Prostate gland (tissue), 2 donors: Measurements from ENCODE around the gene LSM7. TPM values are rescaled to one million over a fixed set of nuclear protein-coding genes. Genes with fewer than 3 reads are reported as not detected.

Experiments
- DNase-seq: peaks from one replicate; pipeline ENCODE4 v3.0.0-alpha.2; 2019; ENCODE audit warnings: low spot score
- H3K27ac ChIP-seq, 2 donors: fragments of 200-600 bp; sonication (generic); 2 replicates each; pipeline ENCODE4 v1.5.1; 2017 to 2019
- H3K27me3 ChIP-seq: fragments of 200-600 bp; sonication (generic); replicated peaks from 2 replicates; pipeline ENCODE4 v1.5.1; 2019; ENCODE audit not compliant: insufficient read depth
- H3K36me3 ChIP-seq, 2 donors: fragments of 200-600 bp; sonication (generic); 1 replicate in 1 of 2; 2 replicates in 1 of 2; pipeline versions ENCODE4 v1.5.1 to v1.8.1; 2017 to 2019
- H3K4me1 ChIP-seq: fragments of 200-600 bp; sonication (generic); replicated peaks from 2 replicates; pipeline ENCODE4 v1.5.1; 2019
- H3K4me3 ChIP-seq, 2 donors: fragments of 200-600 bp; sonication (generic); 2 replicates each; pipeline ENCODE4 v1.5.1; 2017 to 2019
- H3K9me3 ChIP-seq: fragments of 200-600 bp; sonication (generic); 2 replicates; pipeline ENCODE4 v1.5.1; 2017
- CTCF ChIP-seq, 4 experiments: fragments of 200-600 bp in 2 of 4; fragments of 450-650 bp in 2 of 4; sonication (generic) in 2 of 4; IDR thresholded peaks; 1 replicate in 3 of 4; 2 replicates in 1 of 4; pipeline ENCODE4 v1.5.1; 2016 to 2019; ENCODE audit warnings: antibody characterized with exemption in 4 of 4, mild to moderate bottlenecking in 2 of 4, moderate library complexity in 2 of 4
- POLR2A ChIP-seq: fragments of 450-650 bp; IDR thresholded peaks from one replicate; pipeline ENCODE4 v1.6.1; 2016; ENCODE audit warnings: antibody characterized with exemption, mild to moderate bottlenecking
- POLR2AphosphoS5 ChIP-seq: sonication (generic); formaldehyde crosslinking; IDR thresholded peaks from one replicate; pipeline ENCODE4 v1.6.1; 2017; ENCODE audit warnings: antibody characterized with exemption
- WGBS: methylation state at CpG from one replicate; pipeline ENCODE4 v1.1.5; 2018; 5-methylcytosine and 5-hydroxymethylcytosine counted together
- intact Hi-C: fragments of 100-400 bp; cut with DNase I; formaldehyde crosslinking; loops from one replicate; pipeline ENCODE4 v1.14.2; 2022
- total RNA-seq, 2 donors: library from RNA; depleted of rRNA; stranded (reverse); fragments of >200 nt; gene quantifications; one replicate each; pipeline ENCODE4 v1.1.0, GENCODE V29; 2016

The LSM7 gene
- total RNA-seq, 2 donors from 2014 or later: 125 to 135 TPM

- 38% methylated on average over 11 of the region's 11 CpGs for WGBS
- DNase-seq: no peak
- no peaks in the 10 kb centered on the region for H3K36me3 ChIP-seq
- H3K9me3 ChIP-seq: no peaks in the 10 kb centered on the region
- intact Hi-C loops: no loop called here
- no peaks in the 10 kb centered on the region for H3K27me3 ChIP-seq
- H3K4me1 ChIP-seq: no peaks in the 10 kb centered on the region
- no peak for TF ChIP-seq POLR2AphosphoS5
- no peak for TF ChIP-seq POLR2A
- no peak for TF ChIP-seq CTCF (IDR thresholded peaks at IDR 0.05)
- H3K27ac ChIP-seq: no peak overlapping the region
- no peak overlapping the region for H3K4me3 ChIP-seq
Observed at GRCh38 chr19:2372076-2372612, 43.8 kb upstream of the LSM7 start.

- Histone ChIP-seq H3K36me3 (no peaks in the 10 kb centered on the region), H3K27ac (no peak overlapping the region), H3K4me1 (no peaks in the 10 kb centered on the region), H3K9me3 (no peaks in the 10 kb centered on the region), H3K27me3 (no peaks in the 10 kb centered on the region), H3K4me3 (no peak overlapping the region)
- TF ChIP-seq POLR2AphosphoS5: no peak
- no peak for TF ChIP-seq POLR2A
- no peak for TF ChIP-seq CTCF (IDR thresholded peaks at IDR 0.05)
- 81% methylated on average over 15 of the region's 16 CpGs for WGBS
- no peak for DNase-seq
- intact Hi-C loops: no loop called here
Observed at GRCh38 chr19:2371656-2372055, 43.3 kb upstream of the LSM7 start.

GRCh38 chr19:2365201-2365970, 37.0 kb upstream of the LSM7 start:
- H3K9me3 ChIP-seq: no peaks in the 10 kb centered on the region
- no peak for DNase-seq
- H3K36me3 ChIP-seq: no peaks in the 10 kb centered on the region
- TF ChIP-seq CTCF (IDR thresholded peaks at IDR 0.05) (no peak), POLR2A (no peak)
- intact Hi-C loops: no loop called here
- H3K27ac ChIP-seq: no peak overlapping the region
- no peak overlapping the region for H3K4me3 ChIP-seq
- H3K27me3 ChIP-seq: peaks cover 4% of the 10 kb centered on the region
- 57% methylated on average over 10 of the region's 10 CpGs for WGBS
- H3K4me1 ChIP-seq: no peaks in the 10 kb centered on the region

- 67% methylated on average over 17 of the region's 17 CpGs for WGBS
Observed at GRCh38 chr19:2363419-2363818, 35.0 kb upstream of the LSM7 start.

More at GRCh38 chr19:2363419-2363818, 35.0 kb upstream of the LSM7 start:
- peaks cover 7% of the 10 kb centered on the region for H3K27me3 ChIP-seq
- no peaks in the 10 kb centered on the region for H3K9me3 ChIP-seq
- TF ChIP-seq POLR2AphosphoS5 (no peak), POLR2A (no peak), CTCF (IDR thresholded peaks at IDR 0.05) (no peak)
- no peak for DNase-seq
- intact Hi-C loops: no loop called here
- no peak overlapping the region for H3K4me3 ChIP-seq
- no peak overlapping the region for H3K27ac ChIP-seq
- H3K36me3 ChIP-seq: no peaks in the 10 kb centered on the region
- no peaks in the 10 kb centered on the region for H3K4me1 ChIP-seq
